Neural cell (in vitro differentiated cells): ENCODE measurements around the gene MAVS. TPM values are rescaled to one million over a fixed set of nuclear protein-coding genes. Genes with fewer than 3 reads are reported as not detected.

ENCODE experiments used
- H2AFZ ChIP-seq: fragments of 200-600, 300-800 bp; sonication (generic), shearing (Covaris generic); 2 replicates; pipeline ENCODE4 v1.6.0; 2014; ENCODE audit warnings: low read depth, mild to moderate bottlenecking, antibody characterized with exemption, low read length, moderate library complexity
- H3F3A ChIP-seq: fragments of 200-600 bp; shearing (Covaris generic); 2 replicates; pipeline ENCODE4 v1.6.1; 2016; ENCODE audit warnings: mild to moderate bottlenecking, moderate library complexity, mixed read lengths, antibody characterized with exemption, low read length; ENCODE audit not compliant: insufficient read depth, poor library complexity, severe bottlenecking
- H3K27ac ChIP-seq: fragments of 200-600, 300-800 bp; sonication (generic), shearing (Covaris generic); 2 replicates; pipeline ENCODE4 v1.5.1; 2014; ENCODE audit warnings: mild to moderate bottlenecking, low read length, moderate library complexity
- H3K27me3 ChIP-seq: fragments of 300-800, 200-600 bp; sonication (generic), shearing (Covaris generic); 2 replicates; pipeline ENCODE4 v1.6.0; 2014; ENCODE audit warnings: mild to moderate bottlenecking, low read depth, low read length, moderate library complexity; ENCODE audit not compliant: insufficient read depth
- H3K36me3 ChIP-seq: fragments of 300-800, 200-600 bp; sonication (generic), shearing (Covaris generic); 2 replicates; pipeline ENCODE4 v1.5.1; 2014; ENCODE audit warnings: mild to moderate bottlenecking, antibody characterized with exemption, low read length, moderate library complexity; ENCODE audit not compliant: insufficient read depth
- H3K4me2 ChIP-seq: fragments of 300-800, 200-600 bp; sonication (generic), shearing (Covaris generic); 2 replicates; pipeline ENCODE4 v1.6.0; 2014; ENCODE audit warnings: mild to moderate bottlenecking, low read length
- H3K4me3 ChIP-seq: fragments of 300-800, 200-600 bp; sonication (generic), shearing (Covaris generic); 2 replicates; pipeline ENCODE4 v1.5.1; 2014; ENCODE audit warnings: mild to moderate bottlenecking, low read length, moderate library complexity
- H3K79me2 ChIP-seq: fragments of 200-600 bp; shearing (Covaris generic); replicated peaks from 2 replicates; pipeline ENCODE4 v1.6.0; 2014; ENCODE audit warnings: mild to moderate bottlenecking, low read length, moderate library complexity; ENCODE audit not compliant: insufficient read depth
- H3K9ac ChIP-seq: fragments of 300-800, 200-600 bp; sonication (generic), shearing (Covaris generic); 2 replicates; pipeline ENCODE4 v1.6.1; 2016; ENCODE audit warnings: mild to moderate bottlenecking, low read length, mixed read lengths
- H3K9me2 ChIP-seq: fragments of 200-600 bp; shearing (Covaris generic); 2 replicates; pipeline ENCODE4 v1.6.1; 2016; ENCODE audit warnings: mild to moderate bottlenecking, low read length, mixed read lengths; ENCODE audit not compliant: insufficient read depth
- H3K9me3 ChIP-seq: fragments of 200-600, 300-800 bp; sonication (generic), shearing (Covaris generic); 2 replicates; pipeline ENCODE4 v1.6.1; 2016; ENCODE audit warnings: mild to moderate bottlenecking, mixed run types, low read length, moderate library complexity, mixed read lengths
- H4K20me1 ChIP-seq: fragments of 200-600 bp; shearing (Covaris generic); 2 replicates; pipeline ENCODE4 v1.6.1; 2016; ENCODE audit warnings: mild to moderate bottlenecking, mixed run types; ENCODE audit not compliant: insufficient read depth
- EP300 ChIP-seq: fragments of 450-650 bp; conservative IDR thresholded peaks from 2 replicates; pipeline ENCODE4 v1.6.1; 2014; ENCODE audit warnings: antibody characterized with exemption, mild to moderate bottlenecking, moderate library complexity; ENCODE audit not compliant: poor library complexity, severe bottlenecking
- EZH2 ChIP-seq: fragments of 200-600, 300-800 bp; shearing (Covaris generic), sonication (generic); IDR thresholded peaks from 2 replicates; pipeline ENCODE4 v1.6.1; 2014; ENCODE audit warnings: antibody characterized with exemption, low read length, borderline replicate concordance, mild to moderate bottlenecking; ENCODE audit not compliant: insufficient read depth, poor library complexity, severe bottlenecking
- MXI1 ChIP-seq: fragments of 450-650 bp; conservative IDR thresholded peaks from 2 replicates; pipeline ENCODE4 v1.6.1; 2014; ENCODE audit warnings: antibody characterized with exemption, mild to moderate bottlenecking; ENCODE audit not compliant: poor library complexity, severe bottlenecking
- POLR2AphosphoS5 ChIP-seq: IDR thresholded peaks from 2 replicates; pipeline ENCODE4 v1.6.1; 2012
- RAD21 ChIP-seq: fragments of 450-650 bp; conservative IDR thresholded peaks from 2 replicates; pipeline ENCODE4 v1.6.1; 2014; ENCODE audit warnings: antibody characterized with exemption, mild to moderate bottlenecking, moderate library complexity
- SMC3 ChIP-seq: fragments of 450-650 bp; conservative IDR thresholded peaks from 2 replicates; pipeline ENCODE4 v1.6.1; 2014; ENCODE audit warnings: antibody characterized with exemption, mild to moderate bottlenecking, moderate library complexity; ENCODE audit not compliant: poor library complexity
- TAF1 ChIP-seq: IDR thresholded peaks from 2 replicates; pipeline ENCODE4 v1.6.1; 2012; ENCODE audit warnings: low read depth
- polyA plus RNA-seq: library from polyadenylated mRNA; depleted of rRNA; stranded (reverse); fragments of >200 nt; gene quantifications from 2 replicates; pipeline ENCODE4 v1.2.3, GENCODE V29; 2014
- TF ChIP-seq, protein P1 (sequence below): IDR thresholded peaks from 2 replicates; pipeline ENCODE4 v1.6.1; 2012; ENCODE audit warnings: borderline replicate concordance
- TF ChIP-seq, protein P2 (sequence below): fragments of 450-650 bp; IDR thresholded peaks from 2 replicates; pipeline ENCODE4 v1.5.1; 2014; ENCODE audit warnings: antibody characterized with exemption, mild to moderate bottlenecking, moderate library complexity; ENCODE audit not compliant: poor library complexity, severe bottlenecking

Gene MAVS
- polyA plus RNA-seq, 1 donor from 2014 or later, result 5.4 TPM

DNA sequence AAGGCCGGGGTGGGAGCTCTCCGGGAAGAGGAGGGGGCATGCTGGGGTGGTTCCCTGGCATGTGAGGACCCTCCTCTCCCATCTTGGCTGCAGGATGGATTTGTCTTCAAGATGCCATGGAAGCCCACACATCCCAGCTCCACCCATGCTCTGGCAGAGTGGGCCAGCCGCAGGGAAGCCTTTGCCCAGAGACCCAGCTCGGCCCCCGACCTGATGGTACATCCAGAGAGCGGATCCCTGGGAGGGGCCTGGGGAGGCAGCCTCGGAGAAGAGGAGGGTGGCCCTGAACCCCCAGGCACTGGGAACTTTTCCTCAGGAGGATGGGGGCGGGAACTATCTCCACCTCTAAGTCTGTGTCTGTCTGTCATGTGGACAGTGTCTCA is 45.8 kb upstream of the MAVS start:
- H2AFZ ChIP-seq, result no peak overlapping the region
- H4K20me1 ChIP-seq, result no peaks in the 10 kb centered on the region
- no peaks in the 10 kb centered on the region for H3K36me3 ChIP-seq
- H3K9me3 ChIP-seq, result no peaks in the 10 kb centered on the region
- H3K27ac ChIP-seq, result no peak overlapping the region
- H3F3A ChIP-seq, result no peaks in the 10 kb centered on the region
- H3K9me2 ChIP-seq, result no peaks in the 10 kb centered on the region
- no peaks in the 10 kb centered on the region for H3K27me3 ChIP-seq
- TF ChIP-seq MXI1, result no peak
- no peak for TF ChIP-seq EP300
- TF ChIP-seq, protein P1, sequence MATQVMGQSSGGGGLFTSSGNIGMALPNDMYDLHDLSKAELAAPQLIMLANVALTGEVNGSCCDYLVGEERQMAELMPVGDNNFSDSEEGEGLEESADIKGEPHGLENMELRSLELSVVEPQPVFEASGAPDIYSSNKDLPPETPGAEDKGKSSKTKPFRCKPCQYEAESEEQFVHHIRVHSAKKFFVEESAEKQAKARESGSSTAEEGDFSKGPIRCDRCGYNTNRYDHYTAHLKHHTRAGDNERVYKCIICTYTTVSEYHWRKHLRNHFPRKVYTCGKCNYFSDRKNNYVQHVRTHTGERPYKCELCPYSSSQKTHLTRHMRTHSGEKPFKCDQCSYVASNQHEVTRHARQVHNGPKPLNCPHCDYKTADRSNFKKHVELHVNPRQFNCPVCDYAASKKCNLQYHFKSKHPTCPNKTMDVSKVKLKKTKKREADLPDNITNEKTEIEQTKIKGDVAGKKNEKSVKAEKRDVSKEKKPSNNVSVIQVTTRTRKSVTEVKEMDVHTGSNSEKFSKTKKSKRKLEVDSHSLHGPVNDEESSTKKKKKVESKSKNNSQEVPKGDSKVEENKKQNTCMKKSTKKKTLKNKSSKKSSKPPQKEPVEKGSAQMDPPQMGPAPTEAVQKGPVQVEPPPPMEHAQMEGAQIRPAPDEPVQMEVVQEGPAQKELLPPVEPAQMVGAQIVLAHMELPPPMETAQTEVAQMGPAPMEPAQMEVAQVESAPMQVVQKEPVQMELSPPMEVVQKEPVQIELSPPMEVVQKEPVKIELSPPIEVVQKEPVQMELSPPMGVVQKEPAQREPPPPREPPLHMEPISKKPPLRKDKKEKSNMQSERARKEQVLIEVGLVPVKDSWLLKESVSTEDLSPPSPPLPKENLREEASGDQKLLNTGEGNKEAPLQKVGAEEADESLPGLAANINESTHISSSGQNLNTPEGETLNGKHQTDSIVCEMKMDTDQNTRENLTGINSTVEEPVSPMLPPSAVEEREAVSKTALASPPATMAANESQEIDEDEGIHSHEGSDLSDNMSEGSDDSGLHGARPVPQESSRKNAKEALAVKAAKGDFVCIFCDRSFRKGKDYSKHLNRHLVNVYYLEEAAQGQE, result no peak
- no peak for TF ChIP-seq POLR2AphosphoS5
- TF ChIP-seq TAF1, result no peak
- TF ChIP-seq RAD21, result no peak
- no peak for TF ChIP-seq EZH2
- no peak for TF ChIP-seq SMC3
- TF ChIP-seq, protein P2, sequence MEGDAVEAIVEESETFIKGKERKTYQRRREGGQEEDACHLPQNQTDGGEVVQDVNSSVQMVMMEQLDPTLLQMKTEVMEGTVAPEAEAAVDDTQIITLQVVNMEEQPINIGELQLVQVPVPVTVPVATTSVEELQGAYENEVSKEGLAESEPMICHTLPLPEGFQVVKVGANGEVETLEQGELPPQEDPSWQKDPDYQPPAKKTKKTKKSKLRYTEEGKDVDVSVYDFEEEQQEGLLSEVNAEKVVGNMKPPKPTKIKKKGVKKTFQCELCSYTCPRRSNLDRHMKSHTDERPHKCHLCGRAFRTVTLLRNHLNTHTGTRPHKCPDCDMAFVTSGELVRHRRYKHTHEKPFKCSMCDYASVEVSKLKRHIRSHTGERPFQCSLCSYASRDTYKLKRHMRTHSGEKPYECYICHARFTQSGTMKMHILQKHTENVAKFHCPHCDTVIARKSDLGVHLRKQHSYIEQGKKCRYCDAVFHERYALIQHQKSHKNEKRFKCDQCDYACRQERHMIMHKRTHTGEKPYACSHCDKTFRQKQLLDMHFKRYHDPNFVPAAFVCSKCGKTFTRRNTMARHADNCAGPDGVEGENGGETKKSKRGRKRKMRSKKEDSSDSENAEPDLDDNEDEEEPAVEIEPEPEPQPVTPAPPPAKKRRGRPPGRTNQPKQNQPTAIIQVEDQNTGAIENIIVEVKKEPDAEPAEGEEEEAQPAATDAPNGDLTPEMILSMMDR, result no peak
- H3K4me2 ChIP-seq, result no peak overlapping the region
- H3K4me3 ChIP-seq, result no peak overlapping the region
- H3K9ac ChIP-seq, result no peak overlapping the region
- no peaks in the 10 kb centered on the region for H3K79me2 ChIP-seq

GRCh38 chr20:3801299-3801698 is 45.3 kb upstream of the MAVS start:
- Histone ChIP-seq H3K9me3 (no peaks in the 10 kb centered on the region), H2AFZ (no peak overlapping the region), H3K4me2 (no peak overlapping the region), H3K9ac (no peak overlapping the region), H3K4me3 (no peak overlapping the region), H3K9me2 (no peaks in the 10 kb centered on the region), H3K36me3 (no peaks in the 10 kb centered on the region), H3K27me3 (no peaks in the 10 kb centered on the region), H4K20me1 (no peaks in the 10 kb centered on the region), H3F3A (no peaks in the 10 kb centered on the region), H3K79me2 (no peaks in the 10 kb centered on the region), H3K27ac (no peak overlapping the region)
- TF ChIP-seq POLR2AphosphoS5 (no peak), EZH2 (no peak), EP300 (no peak), TAF1 (no peak), MXI1 (no peak), RAD21 (no peak), SMC3 (no peak)
- TF ChIP-seq, protein P1, result no peak
- TF ChIP-seq, protein P2, result no peak
